Activated CD4-positive, alpha-beta T cell treated with anti-CD3 and anti-CD28 coated beads for 1 hour (primary cell): Measurements from ENCODE around the gene THUMPD1.
"Not testable (repeated sequence)": the region's sequence is repeated elsewhere in the genome, so short reads cannot be mapped to it uniquely, and the experiment has no call there.

ENCODE experiments used
- DNase-seq: peaks from one replicate; pipeline ENCODE4 v3.0.0-alpha.2; 2020

THUMPD1 gene

DNA sequence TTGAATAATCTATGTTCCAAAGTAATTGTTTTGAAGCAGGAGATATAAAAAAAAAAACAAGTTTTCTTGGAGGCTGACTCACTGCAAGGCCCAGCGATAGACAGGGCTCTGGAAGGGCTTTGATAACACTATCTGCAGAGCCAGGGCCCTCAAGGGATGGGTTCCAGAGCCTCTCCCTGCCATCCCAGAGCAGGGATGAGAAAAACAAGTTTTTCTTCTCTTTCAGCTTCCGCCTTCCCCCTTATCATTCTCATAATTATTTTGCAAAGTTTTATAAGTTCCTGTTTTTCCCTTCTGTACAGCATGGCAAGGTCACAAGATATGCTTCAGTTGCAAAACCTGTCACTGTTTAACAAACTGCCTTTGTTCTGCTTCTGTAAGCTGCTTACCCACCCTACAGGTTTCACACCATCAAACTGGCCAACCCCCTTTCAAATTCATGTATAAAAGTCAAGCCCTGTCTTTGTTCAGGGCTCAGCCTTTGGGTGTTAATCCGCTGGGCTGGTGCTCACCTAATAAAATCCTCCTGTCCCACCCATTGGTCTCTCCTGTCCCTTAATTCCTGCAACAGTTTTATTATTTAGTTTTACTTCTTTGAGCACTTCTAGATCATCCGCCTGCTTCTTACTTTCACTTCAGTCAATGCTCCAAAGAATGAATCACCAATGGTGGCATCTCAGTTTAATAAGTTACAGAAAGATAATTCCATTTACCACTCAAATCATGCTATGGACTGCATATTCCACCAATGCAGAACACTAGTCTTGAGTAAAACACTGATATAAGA is 5.6 kb upstream of the THUMPD1 start:
- DNase-seq, result no peak

- no peak for DNase-seq
Observed at GRCh38 chr16:20746461-20746860, 4.8 kb upstream of the THUMPD1 start.

DNA sequence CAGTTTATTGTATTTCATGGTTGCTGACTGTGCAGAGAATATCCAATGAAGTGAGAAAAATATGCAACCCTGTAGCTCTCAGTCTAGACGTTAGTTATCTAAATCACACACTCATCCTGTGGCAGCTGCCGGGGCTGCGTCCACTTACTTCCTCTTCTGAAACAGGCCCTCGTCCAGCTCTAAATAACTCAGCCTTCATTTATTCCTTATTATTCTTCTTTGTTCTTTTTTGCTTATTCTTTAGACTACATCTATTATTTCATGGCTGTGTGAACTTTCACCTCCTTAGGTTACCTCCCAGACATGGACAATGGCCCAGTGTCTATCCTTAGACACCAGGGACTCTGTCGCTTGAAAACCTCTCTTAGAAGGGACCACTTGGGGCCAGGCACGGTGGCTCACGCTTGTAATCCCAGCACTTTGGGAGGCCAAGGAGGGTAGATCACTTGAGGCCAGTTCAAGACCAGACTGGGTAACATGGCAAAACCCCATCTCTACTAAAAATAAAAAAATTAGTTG is 3.4 kb upstream of the THUMPD1 start:
- DNase-seq, result no peak

DNA sequence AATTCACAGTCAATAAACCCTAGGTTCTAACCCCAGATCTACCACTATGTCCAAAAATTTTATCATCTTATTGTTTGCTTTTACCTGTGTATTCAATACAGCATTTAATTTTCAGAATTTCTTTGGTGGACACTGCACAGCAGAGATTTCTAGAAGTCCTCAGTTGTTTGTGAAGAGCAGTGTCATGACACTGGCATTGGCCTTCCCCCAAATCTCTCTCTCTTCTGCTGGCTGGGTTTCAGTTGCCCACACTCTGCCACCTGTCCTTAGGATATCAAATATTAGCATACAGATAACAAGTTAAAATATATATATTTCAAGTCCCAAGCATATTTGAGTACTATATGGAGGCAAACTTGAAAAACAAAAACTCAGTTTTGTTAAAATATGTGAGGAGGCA is 2.0 kb upstream of the THUMPD1 start:
- DNase-seq, result no peak

DNA sequence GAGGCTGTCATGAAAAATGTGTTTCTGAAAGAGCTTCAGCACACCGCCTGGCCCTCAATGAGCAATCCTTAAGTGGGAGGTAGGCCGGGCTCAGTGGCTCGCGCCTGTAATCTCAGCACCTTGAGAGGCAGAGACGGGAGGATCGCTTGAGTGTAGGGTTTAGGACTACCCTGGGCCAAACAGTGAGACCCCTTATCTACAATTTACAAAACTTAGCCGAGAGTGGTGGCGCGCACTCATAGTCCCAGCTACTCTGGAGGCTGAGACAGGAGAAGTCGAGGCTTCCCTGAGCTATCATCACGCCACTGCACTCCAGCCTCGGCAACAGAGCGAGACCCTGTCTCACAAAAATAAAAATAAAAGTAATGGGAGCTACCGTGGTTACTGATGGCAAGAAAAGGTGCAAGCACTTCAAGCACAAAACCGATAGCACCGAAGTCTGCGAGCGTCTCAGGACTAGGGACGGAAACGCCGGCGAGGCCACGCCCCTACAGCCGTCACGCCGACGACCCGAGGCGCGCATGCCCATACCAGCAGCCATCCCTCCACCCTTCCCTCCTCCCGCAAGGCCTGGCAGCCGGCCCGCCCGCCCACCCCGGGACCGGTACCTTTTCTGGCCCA is 607 bp downstream of the THUMPD1 start:
- peak; percentile 88 for DNase-seq

- DNase-seq, result no peak
Observed at GRCh38 chr16:20740007-20740883, 1.4 kb downstream of the THUMPD1 start.

DNA sequence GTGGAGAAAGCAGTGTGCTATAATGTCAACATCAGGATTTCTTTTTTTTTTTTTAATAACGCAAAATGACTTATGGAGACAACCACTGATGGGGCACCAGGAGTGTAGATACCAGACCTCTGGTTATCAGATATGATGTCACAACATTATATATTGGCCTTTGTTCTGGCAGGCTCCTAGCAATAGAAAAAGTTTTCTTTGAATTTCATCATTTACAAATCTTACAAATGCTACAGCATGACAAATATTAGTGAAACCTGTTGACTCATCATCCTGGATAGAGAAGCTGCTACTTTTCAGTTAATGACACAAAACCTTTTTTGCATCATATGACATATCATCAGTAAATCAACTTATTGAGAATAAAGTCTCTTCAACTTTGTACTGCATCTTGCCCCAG is 6.1 kb downstream of the THUMPD1 start:
- DNase-seq, result no peak

DNA sequence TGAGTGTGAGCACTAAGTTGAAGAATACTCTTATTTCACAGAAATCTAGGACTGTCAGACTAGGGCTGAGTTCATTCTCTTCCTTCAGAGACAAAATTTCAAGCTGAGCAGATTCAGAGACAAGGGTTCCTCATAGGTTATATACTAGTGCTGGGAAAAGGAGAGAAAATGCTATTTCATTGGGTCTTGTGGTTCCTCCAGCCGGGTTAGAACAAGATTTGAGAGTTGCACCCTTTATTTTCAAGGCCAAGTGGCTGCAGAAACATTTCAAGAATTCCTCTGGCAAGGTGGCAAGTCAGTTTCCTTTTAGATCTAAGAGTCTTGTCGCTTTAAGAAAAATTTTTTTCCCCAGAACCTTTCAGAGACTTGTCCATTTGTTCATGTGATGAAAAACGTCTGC is 6.8 kb downstream of the THUMPD1 start:
- DNase-seq, result no peak

DNA sequence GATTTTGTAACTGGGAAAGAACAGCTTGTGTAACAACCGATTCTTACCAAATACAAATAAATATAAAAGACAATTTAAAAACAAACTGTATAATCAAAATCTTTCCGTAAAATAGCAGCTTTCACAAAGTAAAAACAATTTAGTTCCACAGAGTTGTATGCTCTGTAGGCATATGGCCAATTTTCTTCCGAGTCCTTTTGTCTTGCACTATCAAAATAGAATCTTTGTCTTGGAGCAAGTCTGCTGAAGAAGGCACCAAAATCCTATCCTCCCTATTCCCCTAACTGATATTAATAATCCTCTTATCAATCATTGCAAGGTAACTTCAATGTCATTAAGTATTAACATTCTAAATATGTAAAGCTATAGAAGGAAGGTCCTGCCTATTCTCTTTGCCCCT is 7.6 kb downstream of the THUMPD1 start:
- no peak for DNase-seq

GRCh38 chr16:20729141-20729540 is 12.5 kb downstream of the THUMPD1 start:
- DNase-seq, result no peak

DNA sequence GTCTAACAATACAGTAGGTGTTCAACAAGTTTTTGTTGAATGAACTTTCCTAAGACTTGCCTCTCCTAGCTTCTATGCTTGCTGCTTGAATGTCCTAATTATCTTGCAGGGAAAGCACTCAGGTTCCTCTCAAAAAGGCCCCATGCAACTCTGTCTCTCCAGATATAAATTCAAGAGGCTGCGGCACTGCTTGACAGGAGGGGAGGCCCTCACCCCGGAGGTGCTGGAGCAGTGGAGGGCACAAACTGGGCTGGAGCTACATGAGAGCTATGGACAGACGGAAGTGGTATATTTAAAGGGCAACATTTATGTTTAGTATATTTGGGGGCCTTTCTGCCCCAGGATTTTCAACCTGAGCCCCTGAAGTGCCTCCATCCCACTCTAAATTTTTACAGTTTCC is 14.4 kb downstream of the THUMPD1 start:
- no peak for DNase-seq

DNA sequence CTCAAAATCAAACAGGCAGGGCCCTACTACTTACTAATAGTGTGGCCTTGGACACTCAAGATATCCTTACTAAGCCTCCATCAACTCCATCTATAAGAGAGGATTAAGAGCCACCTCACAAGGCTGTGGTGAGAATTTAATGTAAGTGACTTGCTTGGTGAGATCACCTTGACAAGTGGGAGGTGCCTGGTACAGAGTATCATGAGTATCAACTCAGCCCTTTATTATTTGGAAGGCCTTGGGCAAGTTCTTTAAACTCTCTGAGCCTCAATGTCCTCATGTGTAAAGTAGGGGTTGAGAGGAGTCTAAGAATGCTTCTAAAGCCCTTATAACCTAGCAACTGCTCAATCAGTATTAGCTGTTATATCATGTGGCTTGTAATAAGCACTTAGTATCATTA is 15.0 kb downstream of the THUMPD1 start:
- no peak for DNase-seq

- DNase-seq, result no peak
Observed at GRCh38 chr16:20720251-20720650, 21.4 kb downstream of the THUMPD1 start.

- DNase-seq, result not testable (repeated sequence)
Observed at GRCh38 chr16:20717718-20718117, 23.9 kb downstream of the THUMPD1 start.

DNA sequence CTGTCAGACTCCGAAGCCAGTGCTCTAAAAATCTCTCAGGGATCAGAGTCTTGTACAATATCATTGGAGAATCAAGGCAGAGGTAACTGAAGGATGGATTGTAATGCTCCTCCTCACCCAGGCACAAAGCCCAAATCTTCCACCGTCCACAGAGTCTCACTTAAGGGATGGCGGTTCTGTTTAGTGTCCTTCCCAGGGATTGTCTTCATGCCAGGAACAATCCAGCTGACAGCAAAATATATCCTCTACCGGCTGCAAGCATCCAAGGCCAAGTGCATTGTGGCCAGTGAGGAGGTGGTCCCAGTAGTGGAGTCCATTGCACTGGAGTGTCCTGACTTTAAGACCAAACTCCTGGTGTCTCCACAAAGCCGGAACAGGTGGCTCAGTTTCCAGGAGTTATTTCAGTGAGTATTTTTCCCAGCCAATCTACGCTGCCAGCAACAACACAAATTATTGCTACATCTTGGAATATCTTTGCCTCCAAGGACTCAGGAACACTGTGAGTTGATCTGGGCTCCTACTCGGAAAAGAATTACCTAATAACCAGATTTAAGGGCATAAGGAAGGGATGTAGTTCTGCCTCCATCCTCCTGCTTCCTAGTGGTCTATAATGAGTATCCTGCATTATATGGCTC is 30.2 kb downstream of the THUMPD1 start:
- no peak for DNase-seq

GRCh38 chr16:20708129-20708528 is 33.5 kb downstream of the THUMPD1 start:
- DNase-seq, result not testable (repeated sequence)

- DNase-seq, result no peak
Observed at GRCh38 chr16:20707461-20707860, 34.2 kb downstream of the THUMPD1 start.

- DNase-seq, result not testable (repeated sequence)
Observed at GRCh38 chr16:20705972-20706371, 35.6 kb downstream of the THUMPD1 start.

- no peak for DNase-seq
Observed at GRCh38 chr16:20704281-20704680, 37.3 kb downstream of the THUMPD1 start.

GRCh38 chr16:20701692-20702091 is 39.9 kb downstream of the THUMPD1 start:
- DNase-seq, result not testable (repeated sequence)

GRCh38 chr16:20696618-20697017 is 45.0 kb downstream of the THUMPD1 start:
- DNase-seq, result no peak

GRCh38 chr16:20695024-20695423 is 46.6 kb downstream of the THUMPD1 start:
- no peak for DNase-seq

DNA sequence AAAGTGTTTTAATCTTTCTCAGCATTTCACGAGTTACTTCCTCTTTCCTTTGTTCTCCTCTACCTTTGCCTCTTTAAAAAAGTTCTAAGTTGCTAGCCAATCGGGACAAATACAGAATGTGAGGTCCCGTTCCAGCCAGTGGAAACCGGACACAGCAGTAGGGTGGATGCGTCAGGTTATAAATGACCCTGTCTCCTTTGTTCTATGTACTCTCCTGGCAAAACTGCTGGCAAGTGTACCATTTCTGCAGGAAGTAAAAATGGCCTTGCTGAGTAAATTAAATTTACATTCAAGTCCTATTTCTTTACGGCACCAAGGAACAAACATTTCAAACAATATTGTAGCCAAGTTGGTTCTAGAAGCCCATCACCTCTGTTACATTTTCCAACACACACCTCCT is 47.5 kb downstream of the THUMPD1 start:
- DNase-seq, result not testable (repeated sequence)
